Suprapubic skin (tissue), 4 donors: Measurements from ENCODE around the gene PSMD11.

Source experiments
- EP300 ChIP-seq: sonication (generic); formaldehyde crosslinking; IDR thresholded peaks from one replicate; pipeline ENCODE4 v1.6.1; 2017; ENCODE audit warnings: antibody characterized with exemption
- POLR2AphosphoS5 ChIP-seq, 3 donors: sonication (generic); formaldehyde crosslinking; IDR thresholded peaks; one replicate each; pipeline ENCODE4 v1.6.1; 2017; ENCODE audit warnings: antibody characterized with exemption in 3 of 3
- TF ChIP-seq, protein P1 (sequence below), 2 donors: fragments of 200-600 bp in 1 of 2; fragments of 450-650 bp in 1 of 2; sonication (generic) in 1 of 2; IDR thresholded peaks; one replicate each; pipeline ENCODE4 v1.5.1; 2016 to 2019; ENCODE audit warnings: antibody characterized with exemption in 2 of 2, mild to moderate bottlenecking in 1 of 2, moderate library complexity in 1 of 2

DNA sequence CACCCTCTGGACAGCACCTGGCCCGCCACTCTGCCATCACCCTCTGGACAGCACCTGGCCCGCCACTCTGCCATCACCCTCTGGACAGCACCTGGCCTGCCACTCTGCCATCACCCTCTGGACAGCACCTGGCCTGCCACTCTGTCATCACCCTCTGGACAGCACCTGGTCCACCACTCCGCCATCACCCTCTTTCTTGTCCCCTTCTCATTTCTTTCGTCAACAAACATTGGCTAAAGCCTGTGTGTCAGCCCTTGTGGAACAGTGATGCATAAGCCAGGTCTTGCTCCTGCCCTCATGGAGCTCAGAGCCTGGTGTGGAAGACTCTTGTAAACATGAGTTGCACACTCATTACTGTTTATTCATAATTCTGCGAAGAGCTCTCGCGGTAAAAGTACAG lies 73.7 kb downstream of the PSMD11 start:
- TF ChIP-seq, protein P1, sequence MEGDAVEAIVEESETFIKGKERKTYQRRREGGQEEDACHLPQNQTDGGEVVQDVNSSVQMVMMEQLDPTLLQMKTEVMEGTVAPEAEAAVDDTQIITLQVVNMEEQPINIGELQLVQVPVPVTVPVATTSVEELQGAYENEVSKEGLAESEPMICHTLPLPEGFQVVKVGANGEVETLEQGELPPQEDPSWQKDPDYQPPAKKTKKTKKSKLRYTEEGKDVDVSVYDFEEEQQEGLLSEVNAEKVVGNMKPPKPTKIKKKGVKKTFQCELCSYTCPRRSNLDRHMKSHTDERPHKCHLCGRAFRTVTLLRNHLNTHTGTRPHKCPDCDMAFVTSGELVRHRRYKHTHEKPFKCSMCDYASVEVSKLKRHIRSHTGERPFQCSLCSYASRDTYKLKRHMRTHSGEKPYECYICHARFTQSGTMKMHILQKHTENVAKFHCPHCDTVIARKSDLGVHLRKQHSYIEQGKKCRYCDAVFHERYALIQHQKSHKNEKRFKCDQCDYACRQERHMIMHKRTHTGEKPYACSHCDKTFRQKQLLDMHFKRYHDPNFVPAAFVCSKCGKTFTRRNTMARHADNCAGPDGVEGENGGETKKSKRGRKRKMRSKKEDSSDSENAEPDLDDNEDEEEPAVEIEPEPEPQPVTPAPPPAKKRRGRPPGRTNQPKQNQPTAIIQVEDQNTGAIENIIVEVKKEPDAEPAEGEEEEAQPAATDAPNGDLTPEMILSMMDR (IDR thresholded peaks at IDR 0.05), result no peak
- no peak for TF ChIP-seq POLR2AphosphoS5 (IDR thresholded peaks at IDR 0.05)
- no peak for TF ChIP-seq EP300
